ENCODE results near the gene CCDC121.
"Not testable (repeated sequence)": the region's sequence is repeated elsewhere in the genome, so short reads cannot be mapped to it uniquely, and the experiment has no call there.

CCDC121 gene

GRCh38 chr2:27636766-27637165, 8.0 kb upstream of the CCDC121 start:
- DNase-seq (ENCODE audit: low read depth, low spot score) = no peak

- DNase-seq (ENCODE audit: low read depth, low spot score) = no peak
Measured at GRCh38 chr2:27634291-27634690, 5.5 kb upstream of the CCDC121 start.

DNA sequence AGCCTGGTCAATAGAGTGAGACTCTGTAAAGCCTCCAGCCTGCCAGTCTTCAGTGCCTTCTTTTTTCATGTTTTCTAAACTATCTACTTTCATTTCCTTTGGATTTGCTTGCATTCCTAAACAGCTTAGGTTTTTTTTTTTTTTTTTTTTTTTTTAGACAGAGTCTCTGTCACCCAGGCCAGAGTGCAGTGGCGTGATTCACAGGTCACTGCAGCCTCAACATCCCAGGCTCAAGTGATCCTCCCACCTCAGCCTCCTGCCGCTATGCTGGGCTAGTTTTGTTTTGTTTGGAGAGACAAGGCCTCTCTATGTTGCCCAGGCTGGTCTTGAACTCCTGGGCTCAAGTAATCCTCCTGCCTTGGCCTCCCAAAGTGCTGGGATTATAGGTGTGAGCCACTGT, 1.4 kb upstream of the CCDC121 start:
- DNase-seq (ENCODE audit: low read depth, low spot score) = not testable (repeated sequence)

DNA sequence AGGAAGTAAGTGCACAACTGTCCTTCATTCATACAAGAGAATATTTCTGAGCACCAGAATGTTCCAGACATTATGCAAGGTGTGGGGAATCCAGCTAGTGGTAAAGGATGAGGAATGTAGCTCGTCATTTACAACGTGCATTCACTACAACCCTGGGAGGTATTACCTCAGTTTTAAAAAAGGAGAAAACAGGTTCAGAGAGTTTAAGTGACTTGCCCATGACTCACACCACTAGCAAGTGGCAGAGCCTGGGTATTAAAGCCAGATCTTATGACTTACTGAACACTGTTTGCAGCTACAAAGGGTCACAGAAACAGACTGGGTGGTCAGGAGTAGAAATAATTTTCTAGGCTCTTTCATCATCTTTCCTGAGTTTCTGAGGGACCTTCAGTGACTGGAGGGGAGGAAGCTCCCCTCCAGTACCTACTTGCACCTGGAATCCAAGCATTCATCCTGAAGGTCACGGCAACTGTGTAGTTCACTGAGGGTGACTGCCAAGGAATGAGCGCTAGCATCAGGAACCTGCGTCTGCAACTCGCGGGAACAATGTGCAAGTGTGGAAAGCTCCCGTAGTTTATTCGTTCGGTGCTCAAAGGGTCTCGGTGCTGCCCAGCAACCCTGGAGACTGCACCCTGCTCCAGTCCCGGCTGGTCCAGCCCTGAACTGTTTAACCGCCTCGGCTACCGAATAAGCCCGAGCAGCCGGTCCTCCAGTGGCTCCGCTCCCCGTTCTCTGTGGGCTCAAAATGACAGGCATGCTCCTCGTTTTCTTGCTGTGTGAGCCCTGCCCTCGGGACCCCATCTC, 647 bp downstream of the CCDC121 start:
- DNase-seq (ENCODE audit: low read depth, low spot score) = peak; percentile 7

GRCh38 chr2:27626921-27627320, 1.9 kb downstream of the CCDC121 start:
- not testable (repeated sequence) for DNase-seq (ENCODE audit: low read depth, low spot score)

DNA sequence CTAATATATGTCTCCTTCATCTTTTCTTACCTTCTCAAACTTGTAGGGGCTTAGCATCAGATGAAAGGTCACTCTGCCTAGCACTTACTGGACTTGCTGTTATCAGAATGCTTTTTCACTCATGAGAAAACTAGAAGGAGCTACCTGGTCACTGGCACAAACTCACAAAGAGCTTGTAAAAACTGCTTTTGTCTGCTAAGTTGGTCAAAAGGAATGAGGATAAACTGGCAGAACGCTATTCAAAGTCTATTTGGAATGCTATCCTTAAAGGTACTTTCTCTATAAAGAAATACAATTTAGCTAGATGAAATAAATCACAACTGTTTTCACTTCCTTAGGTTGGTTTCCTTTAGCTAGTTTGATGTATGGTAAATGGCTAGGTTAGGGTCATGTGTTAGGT, 2.5 kb downstream of the CCDC121 start:
- DNase-seq (ENCODE audit: low read depth, low spot score) = not testable (repeated sequence)

GRCh38 chr2:27624943-27625342, 3.9 kb downstream of the CCDC121 start:
- DNase-seq (ENCODE audit: low read depth, low spot score) = no peak

DNA sequence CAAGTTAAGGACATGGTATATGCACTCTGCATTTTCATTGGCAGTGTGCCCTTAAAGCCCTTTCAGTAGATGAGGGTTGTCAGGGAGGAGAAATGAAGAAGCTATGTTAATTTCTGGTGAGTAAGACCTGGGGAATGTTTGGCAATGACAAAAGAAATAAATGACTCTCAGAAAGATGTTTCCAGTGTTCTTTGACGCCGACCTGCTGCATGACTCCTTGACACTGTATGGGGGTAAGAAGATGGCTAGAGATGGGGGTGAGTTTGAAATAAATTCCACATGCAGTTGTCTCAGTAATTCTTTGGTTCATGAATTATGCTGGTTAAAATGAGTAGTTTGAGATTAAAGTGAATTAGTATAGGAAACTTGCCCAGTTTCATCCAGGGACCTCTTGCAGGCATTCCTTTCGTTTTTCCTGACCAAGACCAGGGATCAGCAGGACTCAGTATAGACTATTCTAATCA, 5.9 kb downstream of the CCDC121 start:
- no peak for DNase-seq (ENCODE audit: low read depth, low spot score)

GRCh38 chr2:27621524-27621923, 7.3 kb downstream of the CCDC121 start:
- no peak for DNase-seq (ENCODE audit: low read depth, low spot score)

DNA sequence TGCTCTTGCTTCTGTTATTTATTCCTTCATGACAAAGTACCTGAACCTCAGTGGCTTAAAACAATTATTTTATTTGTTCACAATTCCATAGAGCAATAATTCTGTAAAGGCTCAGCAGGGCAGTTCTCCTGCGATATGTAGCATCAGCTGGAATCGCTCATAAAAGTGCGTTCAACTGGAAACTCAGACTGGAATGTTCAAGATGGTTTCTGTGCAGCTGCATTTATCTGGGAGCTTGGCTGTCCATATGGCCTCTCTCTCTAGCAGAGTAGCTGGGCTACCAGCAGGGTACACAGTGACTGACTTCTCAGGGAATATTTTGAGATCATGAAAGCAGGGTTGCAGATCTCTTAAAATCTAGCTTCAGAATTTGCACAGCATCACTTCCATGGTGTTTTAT, 13.5 kb downstream of the CCDC121 start:
- no peak for DNase-seq (ENCODE audit: low read depth, low spot score)

GRCh38 chr2:27613985-27614384, 14.8 kb downstream of the CCDC121 start:
- DNase-seq (ENCODE audit: low read depth, low spot score) = no peak

DNA sequence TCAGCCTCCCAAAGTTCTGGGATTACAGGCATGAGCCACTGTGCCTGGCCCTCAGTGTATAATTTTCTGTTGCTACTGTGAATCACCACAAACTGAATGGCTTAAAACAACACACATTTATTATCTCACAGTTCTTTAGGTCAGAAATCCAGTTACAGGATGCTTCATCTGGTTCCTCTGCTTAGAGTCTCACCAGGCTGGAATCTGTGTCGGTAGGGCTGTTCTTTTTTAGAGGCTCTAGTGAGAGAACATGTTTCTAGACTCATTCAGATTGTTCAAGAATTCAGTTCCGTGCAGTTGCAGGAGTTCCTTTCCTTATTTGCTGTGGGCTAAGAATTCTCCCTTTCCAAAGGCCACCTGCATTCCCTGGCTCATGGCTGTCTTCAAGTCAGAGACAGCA, 22.2 kb downstream of the CCDC121 start:
- no peak for DNase-seq (ENCODE audit: low read depth, low spot score)

DNA sequence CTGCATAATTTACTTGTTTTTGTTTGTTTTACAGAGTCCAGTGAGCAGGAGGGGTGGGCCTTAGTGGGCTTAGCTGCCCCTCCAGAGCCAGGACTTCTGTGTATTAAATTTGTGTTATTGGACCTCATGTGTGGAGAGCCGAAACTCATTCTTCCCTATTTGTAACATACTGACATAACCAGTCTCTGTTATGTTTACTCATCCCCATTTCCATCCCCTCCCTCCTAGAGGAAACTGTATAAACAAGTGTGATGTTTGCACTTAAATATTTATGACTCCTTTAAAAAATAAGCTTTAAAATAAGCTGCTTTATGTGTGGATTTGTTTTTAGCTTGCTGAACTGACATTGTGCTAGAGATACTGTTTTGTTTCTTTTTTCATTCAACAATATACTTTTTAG, 32.2 kb downstream of the CCDC121 start:
- no peak for DNase-seq (ENCODE audit: low read depth, low spot score)

GRCh38 chr2:27595412-27595811, 33.4 kb downstream of the CCDC121 start:
- DNase-seq (ENCODE audit: low read depth, low spot score) = not testable (repeated sequence)

DNA sequence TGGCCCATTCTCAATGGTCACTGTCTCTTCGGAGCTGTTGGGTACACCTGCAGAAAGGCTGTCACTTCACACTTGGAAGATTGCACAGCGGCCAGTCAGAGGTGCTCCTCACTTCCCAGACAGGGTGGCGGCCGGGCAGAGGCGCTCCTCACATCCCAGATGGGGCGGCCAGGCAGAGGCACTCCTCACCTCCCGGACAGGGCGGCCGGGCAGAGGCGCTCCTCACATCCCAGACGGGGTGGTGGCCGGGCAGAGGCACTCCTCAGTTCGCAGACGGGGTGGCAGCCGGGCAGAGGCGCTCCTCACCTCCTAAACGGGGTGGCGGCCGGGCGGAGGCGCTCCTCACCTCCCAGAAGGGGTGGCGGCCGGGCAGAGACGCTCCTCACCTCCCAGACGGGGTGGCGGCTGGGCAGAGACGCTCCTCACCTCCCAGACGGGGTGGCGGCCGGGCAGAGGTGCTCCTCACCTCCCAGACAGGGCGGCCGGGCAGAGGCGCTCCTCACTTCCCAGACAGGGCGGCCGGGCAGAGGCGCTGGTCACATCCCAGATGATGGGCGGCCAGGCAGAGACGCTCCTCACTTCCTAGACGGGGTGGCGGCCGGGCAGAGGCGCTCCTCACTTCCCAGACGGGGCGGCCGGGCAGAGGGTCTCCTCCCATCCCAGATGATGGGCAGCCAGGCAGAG, 34.6 kb downstream of the CCDC121 start:
- DNase-seq (ENCODE audit: low read depth, low spot score) = not testable (repeated sequence)

GRCh38 chr2:27593240-27593639, 35.6 kb downstream of the CCDC121 start:
- DNase-seq (ENCODE audit: low read depth, low spot score) = no peak

DNA sequence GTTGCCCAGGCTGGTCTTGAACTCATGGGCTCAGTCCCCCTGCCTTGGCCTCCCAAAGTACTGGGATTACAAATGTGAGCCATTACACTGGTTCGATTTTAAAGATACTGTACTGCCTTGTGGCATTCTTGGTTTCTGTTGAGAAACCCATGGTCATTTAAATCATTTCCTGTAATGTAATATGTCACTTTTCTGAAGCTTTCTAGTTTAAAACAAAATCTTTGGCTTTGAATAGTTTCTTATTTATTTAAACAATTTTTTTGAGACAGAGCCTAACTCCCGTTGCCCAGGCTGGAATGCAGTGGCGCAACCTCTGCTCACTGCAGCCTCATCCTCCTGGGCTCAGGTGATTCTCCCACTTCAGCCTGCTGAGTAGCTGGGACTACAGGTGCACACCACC, 37.1 kb downstream of the CCDC121 start:
- DNase-seq (ENCODE audit: low read depth, low spot score) = no peak

- DNase-seq (ENCODE audit: low read depth, low spot score) = no peak
Measured at GRCh38 chr2:27588308-27588707, 40.5 kb downstream of the CCDC121 start.

DNA sequence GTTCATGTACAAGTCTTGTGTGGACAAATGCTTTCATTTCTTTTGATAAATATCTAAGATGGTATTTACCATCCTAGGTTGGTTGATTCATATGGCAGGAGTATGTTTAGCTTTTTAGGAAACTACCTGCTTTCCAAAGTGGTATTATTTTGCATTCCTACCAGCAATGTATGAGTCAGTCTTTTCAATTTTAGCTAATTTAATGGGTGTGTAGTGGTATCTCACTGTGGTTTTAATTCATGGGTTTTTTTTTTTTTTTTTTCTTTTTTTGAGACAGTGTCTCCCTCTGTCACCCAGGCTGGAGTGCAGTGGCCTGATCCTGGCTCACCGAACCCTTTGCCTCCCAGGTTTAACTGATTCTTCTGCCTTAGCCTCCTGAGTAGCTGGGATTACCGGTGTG, 41.8 kb downstream of the CCDC121 start:
- DNase-seq (ENCODE audit: low read depth, low spot score) = no peak

DNA sequence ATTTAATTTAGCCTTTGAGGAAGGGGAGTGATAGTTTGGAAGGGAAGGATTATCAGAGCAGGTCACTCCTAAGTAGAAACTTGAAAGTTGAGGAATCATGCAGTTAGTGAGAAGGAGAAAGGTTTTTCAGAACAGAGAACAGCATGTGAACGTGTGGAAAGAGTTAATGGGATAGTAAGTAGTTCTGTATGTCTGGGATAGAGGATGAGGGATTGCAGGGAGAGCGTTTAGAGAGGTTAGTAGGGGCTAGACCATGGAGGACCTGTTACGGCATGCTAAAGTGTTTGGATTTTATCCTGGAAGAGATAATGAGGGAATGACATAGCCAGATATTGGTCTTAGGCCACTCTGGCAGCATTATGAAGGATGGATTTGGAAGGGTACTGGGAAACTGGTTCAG, 44.2 kb downstream of the CCDC121 start:
- DNase-seq (ENCODE audit: low read depth, low spot score) = no peak

GRCh38 chr2:27583390-27583915, 45.4 kb downstream of the CCDC121 start:
- no peak for DNase-seq (ENCODE audit: low read depth, low spot score)

DNA sequence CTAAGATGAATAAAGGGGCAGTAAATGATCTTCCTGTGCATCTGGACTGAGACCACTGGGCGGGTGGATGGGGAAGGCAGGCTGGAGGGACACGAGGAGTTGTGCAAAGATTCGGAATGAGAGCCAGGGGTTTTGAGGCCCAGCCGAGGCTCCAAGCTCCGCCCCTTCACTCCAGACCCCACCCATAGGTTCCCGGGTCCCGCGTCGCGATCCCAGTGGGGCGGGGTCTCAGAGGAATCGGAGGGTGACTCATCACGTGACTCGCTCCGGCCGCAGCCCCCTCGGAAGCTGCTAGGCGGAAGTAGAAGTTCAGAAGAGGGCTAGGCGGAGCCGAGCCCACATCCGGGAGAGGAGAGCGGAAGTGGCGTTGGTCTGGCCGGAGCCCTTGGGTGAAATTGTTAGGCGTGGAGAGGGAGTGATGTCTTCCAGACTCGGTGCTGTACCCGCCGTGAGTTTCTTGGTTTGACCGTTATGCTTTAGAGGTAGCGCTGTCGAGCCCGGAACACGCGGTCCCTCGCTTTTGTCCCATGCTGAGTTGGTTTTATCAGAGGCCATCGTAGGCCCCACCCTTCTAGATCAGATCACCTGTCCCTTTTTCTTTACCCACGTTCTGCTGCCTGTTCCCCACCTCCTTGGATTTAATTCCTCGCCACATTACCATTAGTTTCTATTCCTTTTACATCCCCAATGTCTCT, 46.0 kb downstream of the CCDC121 start, which contains the start of gene ZNF512:
TSS of gene ZNF512 (plus strand) at position 348 of the 695 bp plus-strand sequence. CDS start at position 419, 71 bp downstream.
- peak; percentile 80 for DNase-seq (ENCODE audit: low read depth, low spot score)
